ENCODE measurements around the gene KRTAP20-1. TPM values are rescaled to one million over a fixed set of nuclear protein-coding genes. Genes with fewer than 3 reads are reported as not detected.

KRTAP20-1 gene
- total RNA-seq, 1 donor from 2014 or later: not detected

GRCh38 chr21:30620080-30620479, 3.9 kb downstream of the KRTAP20-1 start:
- no peak for DNase-seq (ENCODE audit: low read depth)
- H3K4me3 ChIP-seq (ENCODE audit: low read depth, low read length): no peak overlapping the region
- TF ChIP-seq CTCF (conservative IDR thresholded peaks at IDR 0.05; ENCODE audit: low read depth, low read length): no peak

- TF ChIP-seq CTCF (conservative IDR thresholded peaks at IDR 0.05; ENCODE audit: low read depth, low read length): no peak
- DNase-seq (ENCODE audit: low read depth): no peak
- H3K4me3 ChIP-seq (ENCODE audit: low read depth, low read length): no peak within 1 kb of the TSS
Measured at GRCh38 chr21:30620522-30620921, 4.3 kb downstream of the KRTAP20-1 start, which contains the start of gene KRTAP20-4. Gene KRTAP20-4 (plus strand): TSS chr21:30620627.

- no peak for DNase-seq (ENCODE audit: low read depth)
- H3K4me3 ChIP-seq (ENCODE audit: low read depth, low read length): no peak overlapping the region
- no peak for TF ChIP-seq CTCF (conservative IDR thresholded peaks at IDR 0.05; ENCODE audit: low read depth, low read length)
Measured at GRCh38 chr21:30623362-30623761, 7.1 kb downstream of the KRTAP20-1 start.

- H3K4me3 ChIP-seq (ENCODE audit: low read depth, low read length): no peak overlapping the region
- TF ChIP-seq CTCF (conservative IDR thresholded peaks at IDR 0.05; ENCODE audit: low read depth, low read length): no peak
- DNase-seq (ENCODE audit: low read depth): no peak
Measured at GRCh38 chr21:30625449-30626165, 9.4 kb downstream of the KRTAP20-1 start.

- no peak for TF ChIP-seq CTCF (conservative IDR thresholded peaks at IDR 0.05; ENCODE audit: low read depth, low read length)
- no peak for DNase-seq (ENCODE audit: low read depth)
- H3K4me3 ChIP-seq (ENCODE audit: low read depth, low read length): no peak overlapping the region
Measured at GRCh38 chr21:30628109-30628508, 11.9 kb downstream of the KRTAP20-1 start.

- no peak for DNase-seq (ENCODE audit: low read depth)
- no peak overlapping the region for H3K4me3 ChIP-seq (ENCODE audit: low read depth, low read length)
- TF ChIP-seq CTCF (conservative IDR thresholded peaks at IDR 0.05; ENCODE audit: low read depth, low read length): no peak
Measured at GRCh38 chr21:30629200-30629599, 13.0 kb downstream of the KRTAP20-1 start.

- no peak for DNase-seq (ENCODE audit: low read depth)
- TF ChIP-seq CTCF (conservative IDR thresholded peaks at IDR 0.05; ENCODE audit: low read depth, low read length): no peak
- no peak within 1 kb of the TSS for H3K4me3 ChIP-seq (ENCODE audit: low read depth, low read length)
Measured at GRCh38 chr21:30634906-30635305, 18.7 kb downstream of the KRTAP20-1 start, which contains the start of gene KRTAP20-2. Gene KRTAP20-2 (plus strand): TSS chr21:30635206. CDS start chr21:30635264, 58 bp downstream.

Data from epithelial cell of proximal tubule (primary cell).